HEK293 (cell line): Measurements from ENCODE around the gene SULT1B1.

Source experiments
- CTCF ChIA-PET: fragments of 350-600 bp; formaldehyde crosslinking; extraction: SDS; loops from one replicate; lab custom pipeline; 2021; ENCODE audit warnings: antibody characterized with exemption; lab: Yijun Ruan, JAX
- POLR2A ChIA-PET: fragments of 300-600 bp; formaldehyde crosslinking; extraction: SDS; loops from one replicate; lab custom pipeline; 2020; ENCODE audit warnings: antibody characterized with exemption, inconsistent platforms; lab: Yijun Ruan, JAX
- H3K27ac ChIP-seq: fragments of 200-500 bp; sonication (Bioruptor generic); 2 replicates; pipeline ENCODE4 v1.5.1; 2014; ENCODE audit warnings: low read depth, low read length, control low read depth, inconsistent platforms; ENCODE audit errors: extremely low read depth
- H3K36me3 ChIP-seq, 2 experiments: fragments of 200-500 bp in 1 of 2; sonication (Bioruptor generic) in 1 of 2; 1 replicate in 1 of 2; 2 replicates in 1 of 2; pipeline ENCODE4 v1.5.1; 2014 to 2017; ENCODE audit warnings: inconsistent platforms in 2 of 2, low read length in 2 of 2; ENCODE audit not compliant: control insufficient read depth in 2 of 2, insufficient read depth in 1 of 2
- H3K4me1 ChIP-seq: fragments of 200-500 bp; sonication (Bioruptor generic); 2 replicates; pipeline ENCODE4 v1.5.1; 2014; ENCODE audit warnings: mild to moderate bottlenecking, low read length, inconsistent platforms; ENCODE audit not compliant: control insufficient read depth, insufficient read depth
- H3K4me3 ChIP-seq: 2 replicates; pipeline ENCODE4 v1.5.1; 2011; ENCODE audit warnings: low read depth, mild to moderate bottlenecking, control low read depth, low read length, moderate library complexity
- H3K9me3 ChIP-seq: fragments of 200-500 bp; sonication (Bioruptor generic); 2 replicates; pipeline ENCODE4 v1.5.1; 2014; ENCODE audit warnings: low read depth, low read length, inconsistent platforms; ENCODE audit not compliant: control insufficient read depth, insufficient read depth
- FEZF1 ChIP-seq: fragments of 450-650 bp; formaldehyde crosslinking; IDR thresholded peaks from 2 replicates; pipeline ENCODE4 v1.5.1; 2016; ENCODE audit warnings: missing biosample characterization, missing genetic modification characterization
- KLF8 ChIP-seq: fragments of 450-650 bp; formaldehyde crosslinking; IDR thresholded peaks from 2 replicates; pipeline ENCODE4 v1.5.1; 2016; ENCODE audit warnings: missing biosample characterization, missing genetic modification characterization
- ZBTB1 ChIP-seq: fragments of 450-650 bp; formaldehyde crosslinking; IDR thresholded peaks from 2 replicates; pipeline ENCODE4 v1.5.1; 2016; ENCODE audit warnings: missing biosample characterization, missing genetic modification characterization
- ZFP69B ChIP-seq: fragments of 450-650 bp; formaldehyde crosslinking; IDR thresholded peaks from 2 replicates; pipeline ENCODE4 v1.5.1; 2016; ENCODE audit warnings: missing biosample characterization, missing genetic modification characterization
- ZNF169 ChIP-seq: fragments of 450-650 bp; formaldehyde crosslinking; IDR thresholded peaks from 2 replicates; pipeline ENCODE4 v1.5.1; 2016; ENCODE audit warnings: missing biosample characterization, missing genetic modification characterization
- ZNF202 ChIP-seq: fragments of 450-650 bp; formaldehyde crosslinking; IDR thresholded peaks from 2 replicates; pipeline ENCODE4 v1.5.1; 2016; ENCODE audit warnings: missing biosample characterization, missing genetic modification characterization, borderline replicate concordance
- ZNF324 ChIP-seq: fragments of 450-650 bp; formaldehyde crosslinking; IDR thresholded peaks from 2 replicates; pipeline ENCODE4 v1.5.1; 2016; ENCODE audit warnings: missing biosample characterization, missing genetic modification characterization
- ZNF561 ChIP-seq: fragments of 450-650 bp; IDR thresholded peaks from 2 replicates; pipeline ENCODE4 v1.5.1; 2018; ENCODE audit warnings: missing biosample characterization, missing genetic modification characterization, borderline replicate concordance
- ZNF624 ChIP-seq: fragments of 450-650 bp; formaldehyde crosslinking; IDR thresholded peaks from 2 replicates; pipeline ENCODE4 v1.5.1; 2017; ENCODE audit warnings: missing biosample characterization, missing genetic modification characterization
- ZSCAN16 ChIP-seq: fragments of 450-650 bp; formaldehyde crosslinking; IDR thresholded peaks from 2 replicates; pipeline ENCODE4 v1.5.1; 2016; ENCODE audit warnings: missing biosample characterization, missing genetic modification characterization
- TF ChIP-seq, protein P1 (sequence below): fragments of 450-650 bp; formaldehyde crosslinking; IDR thresholded peaks from 2 replicates; pipeline ENCODE4 v1.5.1; 2016; ENCODE audit warnings: missing biosample characterization, missing genetic modification characterization
- TF ChIP-seq, protein P2 (sequence below): fragments of 450-650 bp; formaldehyde crosslinking; IDR thresholded peaks from 2 replicates; pipeline ENCODE4 v1.5.1; 2016; ENCODE audit warnings: missing biosample characterization, missing genetic modification characterization, low read depth
- TF ChIP-seq, protein P3 (sequence below): fragments of 450-650 bp; formaldehyde crosslinking; IDR thresholded peaks from 2 replicates; pipeline ENCODE4 v1.5.1; 2017; ENCODE audit warnings: missing biosample characterization, missing genetic modification characterization
- TF ChIP-seq, protein P4 (sequence below): fragments of 450-650 bp; formaldehyde crosslinking; IDR thresholded peaks from 2 replicates; pipeline ENCODE4 v1.5.1; 2016; ENCODE audit warnings: missing biosample characterization, missing genetic modification characterization, borderline replicate concordance
- TF ChIP-seq, protein P5 (sequence below): fragments of 450-650 bp; formaldehyde crosslinking; IDR thresholded peaks from 2 replicates; pipeline ENCODE4 v1.5.1; 2016; ENCODE audit warnings: missing biosample characterization, missing genetic modification characterization
- TF ChIP-seq, protein P6 (sequence below): fragments of 450-650 bp; formaldehyde crosslinking; IDR thresholded peaks from 2 replicates; pipeline ENCODE4 v1.5.1; 2016; ENCODE audit warnings: missing biosample characterization, missing genetic modification characterization
- TF ChIP-seq, protein P7 (sequence below): fragments of 450-650 bp; formaldehyde crosslinking; IDR thresholded peaks from 2 replicates; pipeline ENCODE4 v1.5.1; 2016; ENCODE audit warnings: missing biosample characterization, missing genetic modification characterization
- TF ChIP-seq, protein P8 (sequence below): fragments of 450-650 bp; formaldehyde crosslinking; IDR thresholded peaks from 2 replicates; pipeline ENCODE4 v1.5.1; 2016; ENCODE audit warnings: missing biosample characterization, missing genetic modification characterization

The SULT1B1 gene

DNA sequence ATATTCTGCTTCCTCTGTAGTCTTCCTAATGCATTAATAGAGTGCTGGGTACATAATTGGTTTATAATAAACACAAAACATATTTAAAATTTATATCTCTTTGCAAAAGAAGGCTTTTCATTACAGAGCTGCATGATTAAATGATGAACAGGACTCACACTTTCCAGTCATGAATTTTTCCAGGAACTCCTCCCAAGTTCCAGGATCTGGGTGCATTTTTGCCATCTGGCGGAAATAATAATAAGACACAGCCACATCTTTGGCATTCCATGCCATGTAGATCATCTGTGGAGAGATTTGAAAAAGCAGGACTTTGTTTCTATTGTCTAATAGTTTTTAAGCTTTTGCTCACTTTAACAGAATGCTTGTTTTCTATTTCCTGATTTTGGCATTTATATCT lies 40.2 kb upstream of the SULT1B1 start (continued):
- no peak for TF ChIP-seq ZFP69B (tag by site-specific recombination)
- TF ChIP-seq, protein P1, sequence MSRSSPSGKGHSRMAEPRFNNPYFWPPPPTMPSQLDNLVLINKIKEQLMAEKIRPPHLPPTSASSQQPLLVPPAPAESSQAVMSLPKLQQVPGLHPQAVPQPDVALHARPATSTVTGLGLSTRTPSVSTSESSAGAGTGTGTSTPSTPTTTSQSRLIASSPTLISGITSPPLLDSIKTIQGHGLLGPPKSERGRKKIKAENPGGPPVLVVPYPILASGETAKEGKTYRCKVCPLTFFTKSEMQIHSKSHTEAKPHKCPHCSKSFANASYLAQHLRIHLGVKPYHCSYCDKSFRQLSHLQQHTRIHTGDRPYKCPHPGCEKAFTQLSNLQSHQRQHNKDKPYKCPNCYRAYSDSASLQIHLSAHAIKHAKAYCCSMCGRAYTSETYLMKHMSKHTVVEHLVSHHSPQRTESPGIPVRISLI: no peak
- TF ChIP-seq, all 188 proteins: peak for 0

DNA sequence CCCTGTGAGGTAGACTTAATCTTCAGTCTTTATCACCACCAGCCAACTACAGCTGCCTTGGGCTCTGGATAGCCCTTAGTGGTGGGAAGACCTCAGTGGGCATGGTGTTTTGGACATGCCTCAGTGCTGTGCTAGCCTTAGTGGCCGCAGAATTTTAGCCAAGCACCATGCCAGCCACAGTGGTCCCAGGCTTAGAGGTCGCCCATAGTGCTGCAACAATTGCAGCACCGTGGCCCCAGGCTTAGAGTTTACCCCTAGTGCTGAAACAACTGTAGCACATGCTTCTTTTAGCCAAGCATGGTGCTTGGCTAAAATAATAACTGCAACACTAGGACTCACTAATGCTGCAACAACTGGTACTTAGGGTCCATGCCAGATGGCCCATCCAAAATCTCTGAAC lies 38.9 kb upstream of the SULT1B1 start:
- ChIA-PET CTCF (interaction anchor here (0.6 kb wide), 1 partner anchor 706 kb away, joined by 3 read pairs; no protein-coding TSS in a partner anchor), POLR2A (no interaction called here)
- Histone ChIP-seq H3K9me3 (no peaks in the 10 kb centered on the region), H3K27ac (no peak overlapping the region), H3K4me3 (no peak overlapping the region), H3K36me3 (no peaks in the 10 kb centered on the region), H3K4me1 (no peaks in the 10 kb centered on the region)
- TF ChIP-seq ZNF324 (tag by site-specific recombination): no peak
- TF ChIP-seq ZNF202 (tag by site-specific recombination): no peak
- TF ChIP-seq, protein P2, sequence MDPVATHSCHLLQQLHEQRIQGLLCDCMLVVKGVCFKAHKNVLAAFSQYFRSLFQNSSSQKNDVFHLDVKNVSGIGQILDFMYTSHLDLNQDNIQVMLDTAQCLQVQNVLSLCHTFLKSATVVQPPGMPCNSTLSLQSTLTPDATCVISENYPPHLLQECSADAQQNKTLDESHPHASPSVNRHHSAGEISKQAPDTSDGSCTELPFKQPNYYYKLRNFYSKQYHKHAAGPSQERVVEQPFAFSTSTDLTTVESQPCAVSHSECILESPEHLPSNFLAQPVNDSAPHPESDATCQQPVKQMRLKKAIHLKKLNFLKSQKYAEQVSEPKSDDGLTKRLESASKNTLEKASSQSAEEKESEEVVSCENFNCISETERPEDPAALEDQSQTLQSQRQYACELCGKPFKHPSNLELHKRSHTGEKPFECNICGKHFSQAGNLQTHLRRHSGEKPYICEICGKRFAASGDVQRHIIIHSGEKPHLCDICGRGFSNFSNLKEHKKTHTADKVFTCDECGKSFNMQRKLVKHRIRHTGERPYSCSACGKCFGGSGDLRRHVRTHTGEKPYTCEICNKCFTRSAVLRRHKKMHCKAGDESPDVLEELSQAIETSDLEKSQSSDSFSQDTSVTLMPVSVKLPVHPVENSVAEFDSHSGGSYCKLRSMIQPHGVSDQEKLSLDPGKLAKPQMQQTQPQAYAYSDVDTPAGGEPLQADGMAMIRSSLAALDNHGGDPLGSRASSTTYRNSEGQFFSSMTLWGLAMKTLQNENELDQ (tag by site-specific recombination): no peak
- TF ChIP-seq, protein P3, sequence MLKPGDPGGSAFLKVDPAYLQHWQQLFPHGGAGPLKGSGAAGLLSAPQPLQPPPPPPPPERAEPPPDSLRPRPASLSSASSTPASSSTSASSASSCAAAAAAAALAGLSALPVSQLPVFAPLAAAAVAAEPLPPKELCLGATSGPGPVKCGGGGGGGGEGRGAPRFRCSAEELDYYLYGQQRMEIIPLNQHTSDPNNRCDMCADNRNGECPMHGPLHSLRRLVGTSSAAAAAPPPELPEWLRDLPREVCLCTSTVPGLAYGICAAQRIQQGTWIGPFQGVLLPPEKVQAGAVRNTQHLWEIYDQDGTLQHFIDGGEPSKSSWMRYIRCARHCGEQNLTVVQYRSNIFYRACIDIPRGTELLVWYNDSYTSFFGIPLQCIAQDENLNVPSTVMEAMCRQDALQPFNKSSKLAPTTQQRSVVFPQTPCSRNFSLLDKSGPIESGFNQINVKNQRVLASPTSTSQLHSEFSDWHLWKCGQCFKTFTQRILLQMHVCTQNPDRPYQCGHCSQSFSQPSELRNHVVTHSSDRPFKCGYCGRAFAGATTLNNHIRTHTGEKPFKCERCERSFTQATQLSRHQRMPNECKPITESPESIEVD (tag by site-specific recombination): no peak
- TF ChIP-seq ZNF169 (tag by site-specific recombination): no peak
- TF ChIP-seq, protein P4, sequence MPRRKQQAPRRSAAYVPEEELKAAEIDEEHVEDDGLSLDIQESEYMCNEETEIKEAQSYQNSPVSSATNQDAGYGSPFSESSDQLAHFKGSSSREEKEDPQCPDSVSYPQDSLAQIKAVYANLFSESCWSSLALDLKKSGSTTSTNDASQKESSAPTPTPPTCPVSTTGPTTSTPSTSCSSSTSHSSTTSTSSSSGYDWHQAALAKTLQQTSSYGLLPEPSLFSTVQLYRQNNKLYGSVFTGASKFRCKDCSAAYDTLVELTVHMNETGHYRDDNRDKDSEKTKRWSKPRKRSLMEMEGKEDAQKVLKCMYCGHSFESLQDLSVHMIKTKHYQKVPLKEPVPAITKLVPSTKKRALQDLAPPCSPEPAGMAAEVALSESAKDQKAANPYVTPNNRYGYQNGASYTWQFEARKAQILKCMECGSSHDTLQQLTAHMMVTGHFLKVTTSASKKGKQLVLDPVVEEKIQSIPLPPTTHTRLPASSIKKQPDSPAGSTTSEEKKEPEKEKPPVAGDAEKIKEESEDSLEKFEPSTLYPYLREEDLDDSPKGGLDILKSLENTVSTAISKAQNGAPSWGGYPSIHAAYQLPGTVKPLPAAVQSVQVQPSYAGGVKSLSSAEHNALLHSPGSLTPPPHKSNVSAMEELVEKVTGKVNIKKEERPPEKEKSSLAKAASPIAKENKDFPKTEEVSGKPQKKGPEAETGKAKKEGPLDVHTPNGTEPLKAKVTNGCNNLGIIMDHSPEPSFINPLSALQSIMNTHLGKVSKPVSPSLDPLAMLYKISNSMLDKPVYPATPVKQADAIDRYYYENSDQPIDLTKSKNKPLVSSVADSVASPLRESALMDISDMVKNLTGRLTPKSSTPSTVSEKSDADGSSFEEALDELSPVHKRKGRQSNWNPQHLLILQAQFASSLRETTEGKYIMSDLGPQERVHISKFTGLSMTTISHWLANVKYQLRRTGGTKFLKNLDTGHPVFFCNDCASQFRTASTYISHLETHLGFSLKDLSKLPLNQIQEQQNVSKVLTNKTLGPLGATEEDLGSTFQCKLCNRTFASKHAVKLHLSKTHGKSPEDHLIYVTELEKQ: no peak
- TF ChIP-seq ZNF624 (tag by site-specific recombination): no peak
- TF ChIP-seq ZBTB1 (tag by site-specific recombination): no peak
- TF ChIP-seq, protein P5, sequence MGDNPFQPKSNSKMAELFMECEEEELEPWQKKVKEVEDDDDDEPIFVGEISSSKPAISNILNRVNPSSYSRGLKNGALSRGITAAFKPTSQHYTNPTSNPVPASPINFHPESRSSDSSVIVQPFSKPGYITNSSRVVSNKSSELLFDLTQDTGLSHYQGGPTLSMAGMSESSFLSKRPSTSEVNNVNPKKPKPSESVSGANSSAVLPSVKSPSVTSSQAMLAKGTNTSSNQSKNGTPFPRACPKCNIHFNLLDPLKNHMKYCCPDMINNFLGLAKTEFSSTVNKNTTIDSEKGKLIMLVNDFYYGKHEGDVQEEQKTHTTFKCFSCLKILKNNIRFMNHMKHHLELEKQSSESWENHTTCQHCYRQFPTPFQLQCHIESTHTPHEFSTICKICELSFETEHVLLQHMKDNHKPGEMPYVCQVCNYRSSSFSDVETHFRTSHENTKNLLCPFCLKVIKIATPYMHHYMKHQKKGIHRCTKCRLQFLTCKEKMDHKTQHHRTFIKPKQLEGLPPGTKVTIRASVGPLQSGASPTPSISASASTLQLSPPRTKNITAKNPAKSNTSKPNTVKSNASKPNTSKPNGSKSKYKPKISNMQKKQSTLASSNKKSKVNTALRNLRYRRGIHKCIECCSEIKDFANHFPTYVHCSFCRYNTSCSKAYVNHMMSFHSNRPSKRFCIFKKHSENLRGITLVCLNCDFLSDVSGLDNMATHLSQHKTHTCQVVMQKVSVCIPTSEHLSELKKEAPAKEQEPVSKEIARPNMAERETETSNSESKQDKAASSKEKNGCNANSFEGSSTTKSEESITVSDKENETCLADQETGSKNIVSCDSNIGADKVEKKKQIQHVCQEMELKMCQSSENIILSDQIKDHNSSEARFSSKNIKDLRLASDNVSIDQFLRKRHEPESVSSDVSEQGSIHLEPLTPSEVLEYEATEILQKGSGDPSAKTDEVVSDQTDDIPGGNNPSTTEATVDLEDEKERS (tag by site-specific recombination): no peak
- no peak for TF ChIP-seq KLF8 (tag by site-specific recombination)
- TF ChIP-seq, protein P6, sequence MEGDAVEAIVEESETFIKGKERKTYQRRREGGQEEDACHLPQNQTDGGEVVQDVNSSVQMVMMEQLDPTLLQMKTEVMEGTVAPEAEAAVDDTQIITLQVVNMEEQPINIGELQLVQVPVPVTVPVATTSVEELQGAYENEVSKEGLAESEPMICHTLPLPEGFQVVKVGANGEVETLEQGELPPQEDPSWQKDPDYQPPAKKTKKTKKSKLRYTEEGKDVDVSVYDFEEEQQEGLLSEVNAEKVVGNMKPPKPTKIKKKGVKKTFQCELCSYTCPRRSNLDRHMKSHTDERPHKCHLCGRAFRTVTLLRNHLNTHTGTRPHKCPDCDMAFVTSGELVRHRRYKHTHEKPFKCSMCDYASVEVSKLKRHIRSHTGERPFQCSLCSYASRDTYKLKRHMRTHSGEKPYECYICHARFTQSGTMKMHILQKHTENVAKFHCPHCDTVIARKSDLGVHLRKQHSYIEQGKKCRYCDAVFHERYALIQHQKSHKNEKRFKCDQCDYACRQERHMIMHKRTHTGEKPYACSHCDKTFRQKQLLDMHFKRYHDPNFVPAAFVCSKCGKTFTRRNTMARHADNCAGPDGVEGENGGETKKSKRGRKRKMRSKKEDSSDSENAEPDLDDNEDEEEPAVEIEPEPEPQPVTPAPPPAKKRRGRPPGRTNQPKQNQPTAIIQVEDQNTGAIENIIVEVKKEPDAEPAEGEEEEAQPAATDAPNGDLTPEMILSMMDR (tag by site-specific recombination): no peak
- no peak for TF ChIP-seq ZSCAN16
- TF ChIP-seq, protein P7, sequence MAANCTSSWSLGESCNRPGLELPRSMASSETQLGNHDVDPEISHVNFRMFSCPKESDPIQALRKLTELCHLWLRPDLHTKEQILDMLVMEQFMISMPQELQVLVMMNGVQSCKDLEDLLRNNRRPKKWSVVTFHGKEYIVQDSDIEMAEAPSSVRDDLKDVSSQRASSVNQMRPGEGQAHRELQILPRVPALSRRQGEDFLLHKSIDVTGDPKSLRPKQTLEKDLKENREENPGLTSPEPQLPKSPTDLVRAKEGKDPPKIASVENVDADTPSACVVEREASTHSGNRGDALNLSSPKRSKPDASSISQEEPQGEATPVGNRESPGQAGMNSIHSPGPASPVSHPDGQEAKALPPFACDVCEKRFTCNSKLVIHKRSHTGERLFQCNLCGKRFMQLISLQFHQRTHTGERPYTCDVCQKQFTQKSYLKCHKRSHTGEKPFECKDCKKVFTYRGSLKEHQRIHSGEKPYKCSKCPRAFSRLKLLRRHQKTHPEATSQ (tag by site-specific recombination): no peak
- TF ChIP-seq FEZF1 (tag by site-specific recombination): no peak
- TF ChIP-seq ZFP69B (tag by site-specific recombination): no peak
- TF ChIP-seq, protein P8, sequence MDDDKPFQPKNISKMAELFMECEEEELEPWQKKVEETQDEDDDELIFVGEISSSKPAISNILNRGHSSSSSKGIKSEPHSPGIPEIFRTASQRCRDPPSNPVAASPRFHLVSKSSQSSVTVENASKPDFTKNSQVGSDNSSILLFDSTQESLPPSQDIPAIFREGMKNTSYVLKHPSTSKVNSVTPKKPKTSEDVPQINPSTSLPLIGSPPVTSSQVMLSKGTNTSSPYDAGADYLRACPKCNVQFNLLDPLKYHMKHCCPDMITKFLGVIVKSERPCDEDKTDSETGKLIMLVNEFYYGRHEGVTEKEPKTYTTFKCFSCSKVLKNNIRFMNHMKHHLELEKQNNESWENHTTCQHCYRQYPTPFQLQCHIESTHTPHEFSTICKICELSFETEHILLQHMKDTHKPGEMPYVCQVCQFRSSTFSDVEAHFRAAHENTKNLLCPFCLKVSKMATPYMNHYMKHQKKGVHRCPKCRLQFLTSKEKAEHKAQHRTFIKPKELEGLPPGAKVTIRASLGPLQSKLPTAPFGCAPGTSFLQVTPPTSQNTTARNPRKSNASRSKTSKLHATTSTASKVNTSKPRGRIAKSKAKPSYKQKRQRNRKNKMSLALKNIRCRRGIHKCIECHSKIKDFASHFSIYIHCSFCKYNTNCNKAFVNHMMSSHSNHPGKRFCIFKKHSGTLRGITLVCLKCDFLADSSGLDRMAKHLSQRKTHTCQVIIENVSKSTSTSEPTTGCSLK: no peak
- no peak for TF ChIP-seq ZNF561 (tag by site-specific recombination)
